GM20000 (cell line): Measurements from ENCODE around the gene CHD9.

ENCODE experiments used
- DNase-seq: peaks from one replicate; pipeline ENCODE4 v3.0.0; 2012; ENCODE audit warnings: low spot score
- CTCF ChIP-seq: IDR thresholded peaks from 2 replicates; pipeline ENCODE4 v1.5.1; 2012; ENCODE audit warnings: mild to moderate bottlenecking, control low read depth; ENCODE audit errors: extremely low read depth, missing control alignments

Gene CHD9

GRCh38 chr16:53285236-53285635 lies 230.4 kb downstream of the CHD9 start:
- DNase-seq: no peak
- TF ChIP-seq CTCF: no peak

- no peak for TF ChIP-seq CTCF
- no peak for DNase-seq
These were observed 235.7 kb downstream of the CHD9 start for GRCh38 chr16:53290520-53290919.

- DNase-seq: no peak
- TF ChIP-seq CTCF: no peak
These were observed 237.1 kb downstream of the CHD9 start for GRCh38 chr16:53291757-53292392.

- no peak for DNase-seq
- no peak for TF ChIP-seq CTCF
These were observed 242.7 kb downstream of the CHD9 start for GRCh38 chr16:53297477-53297876.

- TF ChIP-seq CTCF: no peak
These were observed 249.5 kb downstream of the CHD9 start for GRCh38 chr16:53304334-53304733.

GRCh38 chr16:53305743-53306142 lies 251.0 kb downstream of the CHD9 start:
- DNase-seq: no peak
- TF ChIP-seq CTCF: no peak

More at GRCh38 chr16:53304334-53304733, 249.5 kb downstream of the CHD9 start:
- DNase-seq: no peak

- TF ChIP-seq CTCF: no peak
- no peak for DNase-seq
These were observed 254.7 kb downstream of the CHD9 start for GRCh38 chr16:53309457-53309856.
